HG02588 (cell line): ENCODE data around the gene STK39.

Experiments used
- ATAC-seq: cut with Tn5 transposase; IDR thresholded peaks from one replicate; pipeline ENCODE4 v1.9.1; 2021; ENCODE audit warnings: mild to moderate bottlenecking, moderate library complexity; ENCODE audit not compliant: unreplicated experiment

STK39 gene

DNA sequence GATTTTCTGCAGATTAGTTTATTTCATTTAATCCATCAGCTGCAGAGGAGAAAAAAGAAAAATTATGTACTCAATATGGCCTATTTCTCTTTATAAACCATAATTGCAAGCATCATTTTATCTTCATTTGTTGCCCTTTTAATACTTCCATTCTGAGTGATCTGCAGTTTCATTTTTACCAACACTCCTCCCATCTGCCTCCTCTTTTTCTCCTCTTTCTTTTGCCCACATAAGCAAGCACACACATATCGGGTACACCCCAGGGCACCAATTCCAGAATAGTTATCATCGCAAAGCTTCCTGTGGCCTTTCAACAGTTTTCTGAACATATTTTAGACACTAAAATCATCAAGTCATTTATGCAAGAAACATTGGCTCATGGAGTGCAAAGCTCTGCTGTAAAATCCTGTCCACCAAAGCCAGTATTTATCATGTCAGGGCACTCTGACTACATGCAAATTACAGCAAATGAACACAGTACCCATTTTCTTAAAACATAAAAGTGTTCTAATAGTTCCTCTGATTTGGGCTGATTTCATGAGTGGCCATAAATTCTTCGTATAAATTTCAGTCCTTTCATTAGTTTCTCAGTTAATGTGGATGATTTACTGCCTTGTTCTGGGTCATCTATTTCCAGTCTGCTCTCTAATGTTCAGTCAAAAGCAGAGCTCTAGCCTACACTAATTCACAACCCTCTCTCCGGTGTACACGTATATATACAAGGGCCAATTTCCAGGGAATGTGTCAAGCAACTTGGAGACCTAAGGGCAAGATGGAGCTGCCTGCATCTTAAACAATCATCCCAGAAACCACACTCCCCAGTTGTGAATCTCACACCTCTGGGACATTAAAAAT lies 281.3 kb downstream of the STK39 start:
- ATAC-seq, result no peak

DNA sequence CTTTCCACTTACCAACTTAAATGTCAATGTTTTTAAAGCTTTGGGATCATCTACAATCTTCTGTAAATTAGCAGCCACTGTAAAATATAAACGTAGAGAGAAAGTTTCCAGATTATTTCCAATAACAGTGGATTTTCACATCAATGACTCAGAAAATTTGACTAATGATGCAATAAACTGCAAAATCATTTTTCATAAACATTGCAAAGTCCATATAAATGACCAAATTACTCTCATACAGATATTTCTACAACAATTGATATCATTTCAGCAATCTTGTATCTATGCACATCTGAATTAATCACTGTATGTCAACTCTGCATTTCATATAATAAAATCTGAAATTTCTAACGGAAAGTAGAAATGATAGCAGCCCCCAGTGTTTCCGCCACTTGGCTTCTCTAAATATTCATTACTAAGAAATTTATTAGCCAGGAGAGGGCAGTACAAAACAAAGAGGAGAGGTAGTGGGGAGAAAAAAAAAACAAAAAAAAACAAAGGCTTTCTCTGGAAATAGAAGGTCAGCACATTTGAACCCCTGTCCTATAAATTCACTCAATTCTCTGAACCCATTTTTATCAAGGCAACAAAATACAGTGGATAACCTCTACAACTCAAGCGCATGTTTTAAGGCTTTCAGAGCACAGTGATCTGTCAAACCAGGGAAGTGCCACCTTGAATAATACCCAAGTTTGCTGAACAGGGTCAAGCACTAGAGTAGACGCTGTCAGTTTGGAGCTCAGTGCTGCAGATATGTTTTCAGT lies 282.6 kb downstream of the STK39 start:
- no peak for ATAC-seq

DNA sequence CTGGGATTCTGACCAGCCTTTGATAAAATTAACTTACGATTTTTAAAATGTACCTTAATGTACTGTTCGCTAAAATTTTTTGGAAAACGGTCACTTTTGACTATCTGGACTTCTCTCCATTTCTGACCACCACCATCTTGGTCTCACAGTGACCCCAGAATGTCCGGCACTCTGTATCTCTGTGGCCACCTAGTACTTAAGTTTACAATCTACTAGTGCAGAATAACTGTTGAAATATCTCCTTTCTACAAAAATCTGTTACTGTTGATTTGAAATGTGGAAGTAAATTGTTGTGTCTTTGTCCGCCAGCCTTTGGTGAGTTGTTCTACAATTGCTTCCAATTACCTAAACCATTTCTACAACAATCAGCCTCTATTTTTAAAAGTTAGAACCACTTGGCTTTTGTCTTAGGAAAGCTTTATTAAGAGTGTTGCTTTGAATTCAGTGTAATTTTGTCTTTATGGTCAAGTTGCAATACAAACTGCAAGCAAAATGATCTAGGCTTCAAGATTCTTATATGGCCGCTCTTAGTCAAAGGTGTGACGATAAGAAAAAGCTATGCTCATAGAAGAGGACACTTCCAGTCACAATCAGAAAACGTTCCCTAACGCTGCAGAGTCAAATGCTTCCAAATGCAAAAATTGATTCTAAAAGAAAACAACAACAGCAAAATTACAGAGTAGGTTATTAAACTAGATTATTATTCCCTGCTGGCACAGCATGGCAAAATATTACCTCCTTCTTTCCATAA lies 283.3 kb downstream of the STK39 start:
- ATAC-seq, result no peak

DNA sequence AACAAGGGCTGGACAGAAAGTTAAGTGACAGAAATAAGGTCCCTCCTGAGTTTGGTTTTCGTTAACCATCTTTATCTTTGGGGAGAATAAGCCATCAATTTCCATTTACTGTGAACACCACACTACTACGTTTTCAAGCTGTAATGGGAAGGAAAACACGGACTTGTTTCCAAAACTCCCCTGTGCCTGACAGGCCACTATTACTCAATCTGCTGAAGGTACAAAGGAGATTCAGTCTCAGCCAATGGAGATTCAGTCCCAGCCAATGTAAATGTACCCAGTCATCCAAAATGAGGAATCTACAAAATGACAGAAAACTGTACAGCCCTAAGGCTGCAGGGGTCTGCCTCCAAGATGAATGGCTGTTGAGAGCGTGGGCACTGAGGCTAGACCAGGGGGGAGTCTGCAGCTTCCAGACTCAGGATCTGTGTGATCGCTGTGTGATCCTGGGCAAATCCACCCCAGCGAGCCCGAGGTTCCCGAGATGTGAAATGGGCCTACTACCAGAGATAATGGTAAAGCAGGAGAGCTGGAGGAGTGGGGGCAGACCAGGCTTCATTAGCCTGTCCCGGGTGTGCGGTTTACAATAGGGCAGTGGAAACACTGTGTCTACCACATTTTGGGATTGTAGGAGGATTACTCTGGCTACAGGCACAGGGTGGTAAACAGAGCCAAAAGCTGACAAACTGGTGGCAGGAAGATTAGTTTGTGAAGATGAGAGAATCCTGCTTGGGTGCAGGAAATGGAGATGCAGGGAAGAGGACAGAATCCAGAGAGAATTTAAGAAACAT lies 284.8 kb downstream of the STK39 start:
- no peak for ATAC-seq

DNA sequence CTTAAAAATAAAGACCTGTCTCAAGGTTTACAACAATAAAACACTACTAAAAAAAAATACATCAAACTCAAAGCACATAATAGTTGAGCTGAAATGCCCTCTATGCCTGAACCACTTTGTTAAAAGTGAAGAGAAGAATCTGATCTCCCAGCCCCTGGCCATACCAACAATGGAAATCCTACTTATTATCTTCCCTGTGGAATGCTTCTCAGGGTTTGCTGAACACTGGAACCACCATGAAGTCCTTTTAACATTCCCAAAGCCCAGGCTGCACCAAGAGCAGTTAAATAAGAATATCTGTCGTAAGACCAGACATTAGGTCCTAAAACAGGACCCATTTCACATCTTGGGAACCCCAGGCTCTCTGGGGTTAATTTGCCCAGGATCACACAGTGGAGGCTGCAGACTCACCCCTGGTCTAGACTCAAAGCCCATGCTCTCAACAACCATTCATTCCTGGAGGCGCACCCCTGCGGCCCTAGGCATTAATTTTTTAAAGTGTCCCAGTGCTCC lies 285.8 kb downstream of the STK39 start:
- ATAC-seq, result no peak

DNA sequence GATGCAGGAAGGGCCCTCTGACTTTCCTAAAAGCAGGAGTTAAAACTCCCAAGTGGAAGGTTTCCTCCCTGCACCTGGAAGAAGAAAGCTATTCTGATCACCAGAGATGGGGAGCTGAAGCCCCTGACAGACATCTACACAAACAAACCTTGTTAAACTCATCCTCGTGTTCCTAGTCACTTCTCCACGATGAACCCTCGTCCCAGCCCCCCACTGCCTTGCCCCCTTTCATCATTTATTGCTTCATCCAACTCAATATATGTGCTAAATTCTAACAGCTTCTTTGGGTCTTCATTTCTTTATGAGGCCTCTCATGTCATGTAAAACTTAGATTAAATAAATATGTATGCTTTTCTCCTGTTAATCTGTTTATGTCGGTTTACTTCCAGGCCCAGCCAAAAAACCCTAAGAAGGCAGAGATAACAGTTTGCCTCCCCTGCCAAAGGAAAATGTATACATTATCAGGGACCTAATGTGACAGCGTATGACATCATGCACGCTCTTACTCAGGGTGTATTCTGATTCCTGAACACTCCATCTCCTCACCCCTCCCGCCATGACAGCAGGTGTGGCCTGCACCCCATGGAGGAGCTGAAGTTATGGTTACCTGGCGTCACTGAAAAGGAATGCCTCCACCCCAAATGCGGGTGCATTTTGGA lies 287.2 kb downstream of the STK39 start:
- ATAC-seq, result no peak

DNA sequence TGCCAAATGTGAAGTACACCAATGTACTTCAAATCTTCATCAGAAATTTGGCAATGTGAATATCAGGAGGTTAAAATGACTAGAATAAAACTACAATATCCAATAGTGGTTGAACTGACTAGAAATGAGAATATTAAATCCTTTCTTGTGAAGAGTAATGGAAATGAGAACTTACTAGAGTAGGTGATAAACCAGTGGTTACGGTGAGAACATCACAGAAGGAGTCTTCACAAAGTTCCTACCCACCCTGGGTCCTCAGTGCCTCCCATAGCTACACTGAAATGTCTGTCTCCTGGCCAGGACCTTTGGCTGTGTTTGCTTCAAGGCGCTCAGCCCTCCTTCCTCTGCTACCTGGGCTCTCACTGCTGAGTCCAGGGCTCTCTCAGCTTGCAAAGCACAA lies 289.7 kb downstream of the STK39 start:
- ATAC-seq, result no peak

DNA sequence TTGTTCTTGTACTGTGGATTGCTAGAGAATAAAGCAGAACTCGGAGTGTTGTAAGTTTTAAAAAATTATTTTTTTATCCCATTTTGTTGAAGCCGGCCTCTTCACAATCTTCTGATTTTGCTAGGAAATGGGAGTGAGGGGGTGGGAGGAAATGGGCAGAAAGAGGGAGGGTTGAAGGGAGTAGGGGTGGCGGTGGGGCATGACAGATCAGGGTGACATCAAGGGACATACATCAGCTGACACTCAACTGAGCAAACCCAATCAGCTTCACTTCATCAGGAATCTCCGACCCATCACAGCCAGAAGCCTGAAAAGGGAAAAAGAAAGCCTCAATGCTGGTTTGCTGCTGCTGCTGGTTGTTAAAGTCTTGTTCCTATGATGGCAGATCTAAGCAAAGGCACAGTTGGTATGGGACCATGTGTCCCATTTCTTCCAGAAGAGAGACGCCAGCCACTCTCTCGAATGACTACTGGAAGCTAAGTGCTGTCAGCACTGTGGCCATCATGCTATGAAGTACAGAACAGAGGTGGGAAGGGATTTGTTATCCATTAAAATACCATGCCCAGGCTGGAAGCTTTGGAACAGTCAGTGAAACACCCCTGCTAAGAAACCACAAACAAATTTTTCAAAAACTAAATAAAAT lies 292.0 kb downstream of the STK39 start:
- no peak for ATAC-seq

DNA sequence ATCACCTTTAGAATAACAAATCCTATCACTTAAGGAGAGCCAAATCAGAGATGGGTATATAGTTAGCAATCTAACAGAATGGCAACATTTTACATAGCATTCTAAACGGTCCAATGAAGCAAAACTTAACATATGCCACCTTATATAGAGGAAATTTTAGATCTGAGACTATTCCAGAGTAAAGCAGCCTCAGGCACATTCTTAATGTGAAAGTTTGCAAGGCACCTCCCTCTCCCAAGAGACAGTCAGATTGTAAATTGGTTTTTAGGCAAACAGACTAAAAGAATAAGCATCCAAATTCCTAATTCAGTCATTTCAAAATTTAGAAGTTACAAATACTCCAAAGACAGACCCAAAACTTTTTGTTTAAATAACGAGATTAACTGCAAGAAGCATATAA lies 292.9 kb downstream of the STK39 start:
- no peak for ATAC-seq

DNA sequence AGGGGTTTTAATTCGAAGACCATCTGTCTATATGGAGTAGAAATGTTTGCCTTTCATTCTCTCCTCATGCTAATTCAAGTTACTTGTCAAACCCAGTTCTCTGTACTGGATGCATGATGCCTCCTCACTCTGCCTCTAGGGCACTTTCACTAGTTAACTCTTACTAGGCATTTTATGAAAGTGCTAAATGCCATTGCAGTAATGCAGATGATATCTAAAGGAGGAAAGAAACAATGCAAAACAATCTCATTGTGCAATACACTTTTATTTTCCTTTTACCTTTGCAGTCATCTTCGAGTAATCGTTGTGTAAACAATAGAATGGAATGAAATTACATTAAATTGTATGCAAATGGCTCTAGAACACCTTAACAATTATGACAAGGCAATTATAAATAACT lies 293.6 kb downstream of the STK39 start:
- ATAC-seq, result no peak

DNA sequence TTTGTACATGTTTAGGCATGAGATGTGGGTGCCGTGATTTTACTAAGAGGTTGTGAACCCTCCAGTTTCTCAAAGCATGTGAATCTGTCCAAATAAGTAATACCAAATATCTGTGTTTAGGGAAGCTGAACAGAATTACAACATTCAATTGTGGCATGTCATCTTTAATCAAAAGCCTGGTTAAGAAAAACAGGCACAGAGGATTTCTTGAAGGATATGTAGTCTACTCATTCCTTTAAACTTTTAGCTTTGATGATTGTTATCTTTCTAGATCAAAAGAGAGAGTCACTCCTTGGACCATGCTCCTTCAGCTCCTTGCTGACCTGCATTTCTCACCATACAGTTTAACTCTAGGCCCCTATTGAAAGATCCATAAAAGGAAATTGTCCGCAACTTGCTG lies 296.8 kb downstream of the STK39 start:
- ATAC-seq, result no peak

DNA sequence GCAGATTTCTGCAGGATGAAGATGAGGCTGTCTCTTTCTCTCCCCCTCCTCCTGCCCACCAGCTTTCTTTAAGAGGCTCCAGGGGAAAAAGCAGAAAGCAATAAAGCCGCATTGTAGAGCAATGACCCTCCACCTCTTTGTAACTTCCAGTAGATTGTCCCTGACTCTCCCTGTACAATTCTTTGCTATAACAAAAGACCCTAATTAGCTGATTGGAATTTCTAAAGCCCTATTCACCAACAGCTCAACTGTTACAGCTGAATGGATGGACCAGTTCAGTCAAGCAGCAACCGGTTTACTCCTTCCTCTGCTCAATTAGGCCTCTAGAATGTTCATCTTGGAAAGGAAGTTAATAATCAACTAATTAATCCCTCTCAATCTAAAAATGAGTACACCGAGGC lies 301.0 kb downstream of the STK39 start:
- ATAC-seq, result no peak

DNA sequence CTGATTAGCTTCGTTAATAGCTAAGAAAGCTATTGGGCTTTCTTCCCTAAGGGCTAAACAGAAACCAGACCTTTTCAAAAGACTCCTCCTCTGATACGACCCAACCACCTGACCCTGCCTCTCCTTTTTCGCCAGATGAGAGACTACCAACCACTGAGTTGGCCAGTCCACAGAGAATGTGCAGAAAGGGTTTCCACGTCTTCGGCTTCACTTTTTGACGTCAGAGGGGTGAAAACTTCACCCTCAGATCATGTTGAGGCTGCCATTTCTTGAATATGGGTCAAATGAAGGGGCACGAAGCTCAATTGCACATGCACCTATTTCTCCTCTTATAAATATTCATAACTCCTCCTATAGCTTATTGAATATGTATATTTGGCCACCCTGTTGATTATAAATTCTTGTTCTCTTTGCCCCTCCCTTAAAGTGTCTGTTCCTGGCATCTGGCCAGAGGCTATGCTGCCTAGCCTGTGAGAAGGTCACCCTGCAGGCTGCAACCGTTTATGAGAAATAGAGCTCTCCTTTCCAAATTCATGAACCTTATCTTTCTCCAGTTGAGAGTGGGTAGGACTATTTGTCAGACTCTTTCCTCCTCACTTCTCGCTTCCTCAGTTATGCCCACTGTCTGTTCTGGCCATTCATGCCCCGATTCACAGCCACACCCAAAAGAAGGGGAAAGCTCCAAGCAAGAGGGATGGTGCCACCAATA lies 301.6 kb downstream of the STK39 start:
- no peak for ATAC-seq

DNA sequence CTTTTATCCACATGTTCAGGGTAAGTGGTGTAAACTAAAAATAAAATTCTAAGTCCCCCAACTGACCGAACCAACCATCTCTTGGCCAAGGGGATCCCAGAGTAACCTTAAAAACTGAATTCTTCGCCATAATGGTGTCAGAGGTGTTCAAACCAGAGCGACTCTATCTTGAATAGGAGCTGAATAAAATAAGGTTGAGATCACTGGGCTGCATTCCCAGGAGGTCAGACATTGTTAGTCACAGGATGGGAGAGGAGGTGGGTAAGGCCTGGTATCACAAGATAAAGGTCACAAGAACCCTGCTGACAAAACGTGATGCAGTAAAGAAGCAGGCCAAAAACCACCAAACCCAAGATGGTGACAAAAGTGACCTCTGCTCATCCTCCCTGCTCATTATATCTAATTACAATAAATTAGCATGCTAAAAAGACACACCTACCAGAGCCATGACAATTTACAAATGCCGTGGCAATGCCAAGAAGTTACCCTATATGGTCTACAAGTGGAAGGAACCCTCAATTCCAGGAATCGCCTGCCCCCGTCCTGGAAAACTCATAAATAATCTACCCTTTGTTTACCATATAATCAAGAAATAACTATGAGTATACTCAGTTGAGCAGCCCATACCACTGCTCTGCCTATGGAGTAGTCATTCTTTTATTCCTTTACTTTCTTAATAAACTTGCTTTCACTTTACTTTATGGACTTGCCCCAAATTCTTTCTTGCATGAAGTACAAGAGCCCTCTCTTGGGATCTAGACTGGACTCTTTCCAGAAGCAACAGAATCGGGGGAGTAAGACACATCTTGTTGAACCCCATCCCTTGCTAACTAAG lies 302.4 kb downstream of the STK39 start:
- ATAC-seq, result no peak

DNA sequence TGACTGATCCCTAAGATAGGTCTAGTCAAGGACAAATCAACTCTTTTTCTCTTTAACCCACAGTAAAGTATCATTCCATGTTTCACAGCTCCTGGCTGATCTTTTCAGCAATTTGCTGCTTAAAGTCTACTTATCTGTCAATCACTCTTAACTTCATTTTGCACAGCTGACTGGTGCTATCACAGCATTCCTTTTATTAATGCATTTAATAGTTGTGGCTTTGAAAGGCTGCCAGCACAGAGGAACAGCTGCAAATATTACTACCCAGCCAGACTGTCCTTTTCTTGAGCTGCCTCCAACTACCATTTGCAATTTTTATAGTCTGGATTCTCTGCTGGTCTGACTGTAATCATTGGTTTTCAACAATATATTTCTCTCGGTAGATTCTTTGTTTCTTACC lies 303.5 kb downstream of the STK39 start:
- no peak for ATAC-seq

DNA sequence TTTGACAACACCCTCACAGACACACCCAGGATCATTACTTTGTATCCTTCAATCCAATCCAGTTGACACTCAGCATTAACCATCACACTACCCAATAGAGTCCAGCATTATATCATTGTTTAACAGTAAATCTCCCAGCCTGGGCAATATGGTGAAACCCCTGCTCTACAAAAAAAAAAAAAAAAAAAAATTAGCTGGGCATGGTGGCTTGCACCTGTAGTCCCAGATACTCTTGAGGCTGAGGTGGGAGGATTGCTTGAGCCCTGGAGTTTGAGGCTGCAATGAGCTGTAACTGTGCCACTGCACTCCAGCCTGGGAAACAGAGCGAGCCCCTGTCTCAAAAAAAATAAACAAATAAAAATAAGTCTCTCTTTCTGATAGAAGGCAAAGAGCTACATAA lies 304.0 kb downstream of the STK39 start:
- ATAC-seq, result no peak

DNA sequence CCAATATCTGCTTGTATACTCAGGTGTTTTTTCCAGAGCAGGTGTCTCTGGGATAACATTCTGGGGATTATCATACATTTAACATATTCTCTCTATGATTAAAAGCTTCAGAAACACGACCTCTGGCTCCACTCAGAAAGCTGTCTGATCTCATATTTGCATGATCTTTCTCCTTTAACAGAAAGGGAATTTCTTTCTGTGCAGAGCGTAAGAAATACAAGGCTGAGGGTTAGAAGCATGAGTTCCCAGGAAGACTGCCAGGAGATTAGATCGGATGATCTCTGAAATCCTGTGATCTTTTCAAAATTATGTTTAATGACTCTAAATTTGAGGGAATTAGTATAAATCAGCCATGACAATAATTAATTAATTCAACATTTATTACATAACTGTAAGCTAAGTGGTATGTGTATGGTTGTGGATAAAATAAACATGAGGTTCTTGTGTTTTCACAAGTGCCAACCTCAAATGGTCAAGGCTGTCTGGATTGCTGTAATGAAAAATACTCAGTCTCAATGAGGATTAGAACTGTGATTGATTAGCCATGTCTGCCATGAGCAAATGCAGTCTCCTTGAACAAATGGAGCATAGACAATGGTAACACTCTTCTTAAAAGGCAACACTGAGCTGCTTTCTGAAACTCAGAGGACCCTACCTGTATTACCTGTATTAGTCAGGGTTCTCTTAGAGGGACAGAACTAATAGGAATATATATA lies 304.9 kb downstream of the STK39 start:
- no peak for ATAC-seq
